GM18870 (cell line): ENCODE data around the gene MME.
A peak's percentile ranks its signal among the peaks of the same experiment; 100 is the strongest.

Experiments used
- ATAC-seq: cut with Tn5 transposase; IDR thresholded peaks from one replicate; pipeline ENCODE4 v1.9.1; 2021; ENCODE audit warnings: moderate library complexity; ENCODE audit not compliant: unreplicated experiment

Gene MME

DNA sequence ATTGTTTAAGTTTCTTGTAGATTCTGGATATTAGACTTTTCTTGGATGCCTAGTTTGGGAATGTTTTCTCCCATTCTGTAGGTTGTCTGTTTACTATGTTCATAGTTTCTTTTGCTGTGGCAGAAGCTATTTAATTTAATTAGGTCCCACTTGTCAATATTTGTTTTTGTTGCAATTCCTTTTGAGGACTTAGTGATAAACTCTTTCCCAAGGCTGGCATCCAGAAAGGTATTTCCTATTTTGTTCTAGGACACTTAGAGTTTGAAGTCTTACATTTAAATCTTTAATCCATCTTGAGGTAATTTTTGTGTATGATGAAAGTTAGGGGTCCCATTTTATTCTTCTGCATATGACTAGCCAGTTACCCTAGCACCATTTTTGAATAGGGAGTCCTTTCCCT lies 54.9 kb downstream of the MME start:
- no peak for ATAC-seq

DNA sequence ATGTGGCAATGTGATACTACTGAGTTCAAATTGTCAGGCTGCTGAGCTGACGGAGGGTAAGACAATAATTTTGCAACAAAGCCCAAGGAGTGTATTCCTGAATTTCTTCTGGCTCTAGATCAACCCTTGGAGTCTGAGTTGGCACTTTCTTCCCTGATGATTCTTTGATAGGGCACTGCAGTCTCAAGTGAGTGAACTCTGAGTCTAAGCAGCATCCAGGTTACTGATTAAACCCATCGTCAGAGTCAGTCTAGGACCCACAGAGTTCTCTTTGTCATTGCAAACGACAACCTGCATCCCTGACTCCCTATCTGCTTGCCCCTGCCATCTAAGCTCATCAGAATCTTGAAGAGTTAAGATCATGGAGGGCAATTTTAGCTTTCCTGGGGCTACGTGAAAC lies 58.6 kb downstream of the MME start:
- no peak for ATAC-seq

DNA sequence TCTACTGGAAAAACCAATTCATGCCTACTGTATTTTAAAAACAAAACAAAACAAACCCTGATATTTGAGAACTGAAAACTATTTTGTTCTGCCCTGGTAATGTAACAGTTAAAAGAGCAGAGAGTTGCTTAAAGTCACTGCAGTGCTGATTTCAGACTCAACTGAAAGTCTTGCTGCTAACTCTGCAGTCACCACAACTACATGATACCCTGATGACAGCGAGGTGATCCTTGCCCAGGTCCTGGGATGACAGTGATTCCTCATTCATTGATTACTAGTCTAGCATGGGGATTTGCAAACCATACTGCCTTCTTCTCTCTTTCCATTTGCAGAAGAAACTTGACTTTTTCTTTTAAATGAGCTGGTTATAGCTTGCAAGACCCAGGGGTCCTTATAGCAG lies 67.5 kb downstream of the MME start:
- ATAC-seq = no peak

DNA sequence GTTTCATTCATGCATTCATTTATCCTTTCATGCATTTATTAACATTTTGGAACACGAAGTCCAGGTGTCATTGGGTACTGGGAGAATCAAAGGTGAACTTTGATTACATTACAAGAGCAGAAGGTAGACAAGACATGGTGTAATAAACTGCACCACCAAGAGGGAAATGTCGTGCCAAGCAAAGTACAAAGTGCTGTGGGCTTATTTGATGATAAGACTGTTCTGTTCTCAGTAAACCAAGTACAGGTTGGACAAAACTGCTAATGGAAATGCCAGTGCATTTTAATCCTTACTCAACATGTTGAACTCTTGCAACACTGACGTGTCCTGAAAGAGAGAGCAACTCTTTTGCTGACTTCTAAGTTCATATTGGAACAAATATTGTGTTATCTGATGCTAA lies 69.4 kb downstream of the MME start:
- ATAC-seq = no peak

DNA sequence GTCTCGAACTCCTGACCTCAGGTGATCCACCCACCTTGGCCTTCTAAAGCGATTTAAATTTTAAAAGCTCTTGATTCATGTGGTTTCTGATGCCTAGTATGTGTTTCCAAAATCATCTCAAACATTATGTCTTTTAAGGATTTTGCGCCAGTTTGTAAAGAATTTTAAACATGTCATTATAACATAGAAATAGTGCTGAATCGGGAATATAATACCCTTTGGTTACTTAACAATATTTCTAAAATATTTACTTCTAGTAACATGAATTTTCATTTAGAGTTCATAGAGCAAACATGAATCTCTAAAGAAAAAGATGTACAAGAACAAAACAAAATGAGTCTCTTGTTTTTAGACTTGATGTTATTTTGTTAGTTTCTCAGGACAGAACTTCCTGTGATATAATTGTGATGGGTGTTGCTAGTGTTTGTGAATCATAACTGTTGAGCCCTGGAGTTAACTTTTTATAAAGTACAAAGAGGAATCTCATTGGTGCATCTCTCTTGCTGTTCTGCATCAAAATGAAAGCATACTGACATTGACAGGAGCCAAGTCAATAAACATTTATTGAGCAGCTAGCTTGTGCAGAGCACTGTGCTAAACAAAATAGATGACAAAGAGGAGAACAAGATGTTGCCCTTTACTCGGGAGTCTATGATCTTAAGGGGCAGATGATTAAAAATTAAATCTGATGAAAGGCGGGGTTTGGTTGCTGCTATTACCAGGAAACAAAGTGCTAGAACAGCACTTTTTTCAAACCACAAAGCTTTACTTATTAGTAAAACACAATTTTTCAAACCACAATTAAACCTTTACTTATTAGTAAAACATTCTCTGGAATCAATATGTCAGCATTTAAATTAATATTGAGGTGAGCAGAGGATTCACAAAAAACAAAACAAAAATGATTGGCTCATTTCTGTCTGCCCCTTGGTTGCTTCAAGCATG lies 73.4 kb downstream of the MME start:
- no peak for ATAC-seq

DNA sequence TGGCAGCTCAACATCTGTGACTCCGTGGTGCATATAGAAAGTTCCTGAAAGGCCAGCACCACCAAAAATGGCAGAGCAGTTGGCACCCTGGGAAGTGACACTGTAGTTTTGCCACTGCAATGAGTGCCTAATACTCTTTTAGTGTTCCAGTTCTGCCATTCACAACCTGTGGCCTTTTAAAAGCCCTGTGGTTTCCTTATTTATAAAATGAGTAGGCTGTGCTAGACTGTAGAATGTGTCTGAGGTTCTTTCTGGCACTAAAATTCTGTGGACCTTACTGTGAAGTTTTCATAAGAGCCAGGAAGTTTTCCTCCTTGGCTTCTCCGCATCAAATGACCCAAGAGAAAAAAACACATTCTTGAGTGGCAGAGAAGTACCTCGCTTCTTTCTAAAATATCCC lies 74.1 kb downstream of the MME start:
- no peak for ATAC-seq

DNA sequence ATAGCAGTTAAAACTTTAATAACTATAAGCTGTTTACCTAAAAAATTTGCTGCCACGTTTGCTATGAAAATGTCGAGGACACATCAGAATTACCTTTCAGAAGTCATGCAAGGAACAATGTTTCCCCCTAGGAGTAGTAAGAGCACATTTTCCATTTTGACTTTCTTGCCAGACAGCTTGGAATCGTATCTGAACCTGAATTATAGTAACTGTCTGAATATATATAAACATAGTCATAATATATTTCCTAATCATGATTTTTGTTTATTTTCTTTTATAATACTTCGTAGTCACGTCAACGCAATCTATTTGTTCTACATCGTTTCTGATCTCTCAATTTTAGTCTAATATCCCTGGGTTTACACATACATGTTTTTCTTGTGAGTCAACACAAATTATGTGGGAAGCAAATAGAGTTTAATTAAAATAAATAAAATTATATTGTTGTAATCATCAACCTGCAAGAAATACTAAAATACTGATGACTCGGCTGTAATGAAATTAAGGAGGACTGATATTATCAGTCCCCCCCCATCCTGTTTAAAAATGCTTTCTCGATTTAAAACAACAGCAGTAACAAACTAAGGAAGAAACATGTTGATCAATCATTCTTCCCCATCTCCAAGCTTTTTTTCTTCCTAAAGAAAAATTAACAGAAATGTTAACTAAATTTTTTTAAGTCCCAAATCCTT lies 78.4 kb downstream of the MME start:
- no peak for ATAC-seq

DNA sequence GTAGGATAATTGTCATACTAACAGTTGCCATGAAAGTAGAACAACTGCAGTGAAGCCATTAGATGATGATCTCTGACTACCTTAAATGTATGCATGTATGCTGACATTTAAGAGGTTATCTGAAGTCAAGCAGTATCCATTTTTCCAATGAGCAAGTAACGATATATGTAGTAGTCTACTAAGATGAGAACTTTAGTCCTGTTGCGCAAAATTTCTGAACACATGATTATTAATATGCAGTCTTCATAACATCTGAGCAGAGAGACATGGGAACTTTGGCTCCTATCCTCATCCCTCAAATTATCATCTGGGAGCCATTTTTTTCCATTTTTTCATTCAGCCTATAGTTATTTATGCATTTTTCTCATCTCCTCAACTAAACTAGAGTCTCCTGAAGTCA lies 79.2 kb downstream of the MME start:
- ATAC-seq = no peak

DNA sequence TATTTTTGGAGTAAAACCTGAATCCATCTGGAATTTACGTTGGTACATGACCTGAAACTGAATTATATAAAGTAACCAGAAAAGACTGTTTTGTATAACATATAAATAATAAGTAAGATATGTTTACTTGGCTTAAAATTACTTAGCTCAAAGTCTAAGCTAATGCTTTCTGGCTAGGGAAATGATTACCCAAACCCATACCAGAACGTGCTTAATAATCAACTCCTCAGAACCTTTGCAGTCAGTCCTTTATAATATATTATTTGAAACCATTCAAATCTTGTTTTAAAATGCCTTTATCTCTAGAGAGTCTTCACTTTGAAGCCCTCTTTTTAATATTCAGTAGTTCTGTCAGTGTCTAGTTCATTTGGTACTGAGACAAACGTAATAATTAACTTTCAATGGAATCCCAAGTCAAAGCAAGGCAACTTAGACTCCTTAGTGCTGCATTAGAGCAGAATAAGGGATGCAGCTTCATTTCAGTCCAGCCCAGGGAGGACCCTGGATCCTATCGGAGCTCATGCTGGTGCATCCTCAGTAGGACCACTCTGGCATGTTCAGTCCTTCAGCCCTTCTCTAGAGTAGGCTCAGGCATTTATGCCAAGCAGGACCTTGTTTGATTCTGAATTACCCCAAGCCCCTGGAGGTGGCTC lies 81.6 kb downstream of the MME start:
- ATAC-seq = no peak

DNA sequence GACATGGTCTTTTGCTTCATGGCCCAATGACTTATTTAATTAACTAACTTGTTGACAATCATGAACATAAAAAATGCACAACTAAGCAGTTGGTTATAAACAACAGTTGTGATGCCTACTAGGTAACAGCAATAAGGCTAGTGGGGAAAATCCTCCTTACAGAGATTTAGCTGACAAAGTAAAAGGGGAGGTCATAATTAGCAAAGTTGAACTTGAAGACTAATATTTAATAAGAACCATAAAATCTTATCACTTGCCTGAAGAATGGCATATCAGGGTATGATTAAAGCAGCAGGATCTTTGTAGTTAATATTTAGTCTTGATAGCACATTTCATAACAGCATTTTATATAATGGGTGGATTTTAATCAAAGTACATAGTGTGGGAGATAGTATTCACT lies 84.2 kb downstream of the MME start:
- ATAC-seq = no peak

DNA sequence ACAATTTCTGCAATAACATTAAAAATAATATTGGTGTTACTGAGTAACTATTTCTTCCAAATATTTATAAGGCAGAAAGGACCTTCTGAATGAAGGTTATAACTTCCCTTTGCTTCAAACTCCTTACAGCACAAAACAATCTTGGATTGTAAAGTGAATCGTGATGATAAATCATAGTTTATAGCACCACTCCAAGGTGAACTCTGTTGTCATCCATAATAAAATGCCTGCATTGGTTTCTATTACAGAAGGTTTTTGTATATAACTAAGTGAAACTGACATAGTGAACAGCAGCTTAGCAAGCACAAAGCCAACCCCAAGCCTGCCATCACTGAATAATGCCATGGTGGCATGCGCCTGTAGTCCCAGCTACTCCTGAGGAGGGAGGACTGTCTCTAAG lies 86.3 kb downstream of the MME start:
- ATAC-seq = no peak

DNA sequence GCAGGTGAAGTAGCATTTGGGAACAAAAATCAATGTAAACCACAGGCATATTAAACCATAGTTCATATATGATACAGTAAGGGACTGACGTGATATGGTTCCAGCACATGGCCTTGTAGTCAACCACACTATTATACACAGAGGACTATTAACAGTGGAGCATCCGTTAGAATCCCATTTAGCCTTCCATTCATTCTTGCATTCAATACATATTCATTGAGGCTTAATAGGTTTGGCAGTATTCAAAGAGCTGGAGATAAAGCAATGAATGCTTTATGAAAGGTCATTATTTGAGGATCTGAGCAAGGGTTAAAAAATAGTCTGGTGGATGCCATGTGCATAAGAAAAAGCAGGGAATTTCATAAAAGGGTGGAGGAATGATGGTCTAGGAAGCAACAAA lies 89.1 kb downstream of the MME start:
- no peak for ATAC-seq

DNA sequence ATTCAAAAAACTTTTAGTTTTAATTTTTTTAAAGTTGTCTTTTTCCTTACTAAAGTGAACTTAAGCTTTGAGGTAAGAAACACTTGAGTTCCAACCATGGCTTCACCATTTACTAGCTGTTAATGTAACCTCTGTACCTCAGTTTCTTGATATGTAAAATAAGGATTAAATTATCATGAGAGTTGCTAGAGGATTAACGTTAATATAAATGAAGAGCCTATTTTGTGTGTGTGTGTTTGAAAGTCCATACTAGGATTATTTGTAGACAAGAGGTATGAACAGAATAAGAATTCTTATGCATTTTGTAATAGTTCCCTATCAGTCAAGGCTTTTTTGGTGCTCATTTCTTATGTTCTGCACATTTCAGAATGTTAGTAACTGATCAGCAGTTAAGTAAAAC lies 93.7 kb downstream of the MME start:
- no peak for ATAC-seq

DNA sequence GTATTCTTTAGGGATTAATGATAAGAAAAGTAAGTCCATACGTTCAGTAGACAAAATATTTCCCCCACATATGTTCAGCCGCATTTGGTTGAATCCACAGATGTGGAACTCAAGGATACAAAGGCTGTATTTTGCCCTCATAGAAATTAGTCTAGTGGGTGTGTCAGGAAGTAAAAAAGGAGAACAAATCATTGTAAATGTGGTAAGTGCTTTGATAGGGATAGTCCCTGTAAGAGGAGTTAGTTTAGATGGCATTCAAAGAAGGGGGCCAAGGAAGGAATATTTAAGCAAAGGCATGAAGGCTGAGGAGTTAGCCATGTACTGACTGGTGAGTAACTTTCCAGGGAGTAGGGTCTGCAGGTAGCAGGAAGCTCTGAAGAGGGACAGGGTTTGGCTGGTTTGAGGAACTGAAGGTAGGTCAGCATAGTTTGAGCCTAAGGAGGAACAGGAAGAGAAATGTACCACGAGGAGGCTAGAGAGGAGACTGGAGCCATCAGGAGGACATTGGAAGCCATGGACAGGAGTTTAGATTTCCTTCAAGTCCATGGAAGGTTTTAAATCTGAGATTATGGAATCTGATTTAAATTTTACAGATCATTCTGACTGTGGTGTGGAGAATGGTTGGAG lies 98.8 kb downstream of the MME start:
- no peak for ATAC-seq

DNA sequence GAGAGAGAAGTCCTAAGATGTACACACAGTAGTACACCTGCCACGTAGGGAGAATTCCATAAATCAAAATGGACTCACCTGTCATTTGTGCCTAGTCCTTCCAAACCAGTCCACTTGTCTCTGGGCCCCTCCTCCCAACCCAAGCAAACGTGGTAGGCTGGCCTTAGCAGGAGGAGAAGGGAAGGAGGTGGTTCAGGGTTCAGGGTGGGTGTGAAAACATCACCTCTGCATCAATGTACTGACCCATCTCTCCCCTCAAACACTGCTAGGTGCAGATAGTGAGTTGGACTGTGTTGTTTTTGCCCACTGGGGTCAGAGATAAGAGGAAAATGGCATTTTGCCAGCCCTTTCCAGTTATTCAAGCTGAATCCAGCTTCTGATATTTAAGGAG lies 99.3 kb downstream of the MME start:
- no peak for ATAC-seq

DNA sequence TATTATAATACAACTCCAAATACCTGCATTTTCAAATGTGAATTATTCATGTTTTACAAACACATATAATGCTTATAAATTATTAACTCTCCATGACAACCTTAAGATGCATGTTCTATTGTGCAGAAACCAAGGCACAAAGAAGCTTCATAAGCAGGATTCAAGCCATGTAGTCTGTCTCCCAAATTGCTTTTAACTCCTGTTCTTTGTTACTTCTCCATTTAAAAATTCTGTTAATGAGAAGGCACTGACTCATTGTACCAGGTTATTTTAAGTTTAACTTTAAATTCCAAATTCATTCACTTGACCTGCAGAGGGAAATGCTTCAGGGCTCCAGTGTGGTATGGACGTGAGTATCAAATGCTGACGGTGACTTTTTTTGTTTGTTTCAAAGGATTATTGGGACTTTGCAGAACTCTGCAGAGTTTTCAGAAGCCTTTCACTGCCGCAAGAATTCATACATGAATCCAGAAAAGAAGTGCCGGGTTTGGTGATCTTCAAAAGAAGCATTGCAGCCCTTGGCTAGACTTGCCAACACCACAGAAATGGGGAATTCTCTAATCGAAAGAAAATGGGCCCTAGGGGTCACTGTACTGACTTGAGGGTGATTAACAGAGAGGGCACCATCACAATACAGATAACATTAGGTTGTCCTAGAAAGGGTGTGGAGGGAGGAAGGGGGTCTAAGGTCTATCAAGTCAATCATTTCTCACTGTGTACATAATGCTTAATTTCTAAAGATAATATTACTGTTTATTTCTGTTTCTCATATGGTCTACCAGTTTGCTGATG lies 100.0 kb downstream of the MME start:
- no peak for ATAC-seq

DNA sequence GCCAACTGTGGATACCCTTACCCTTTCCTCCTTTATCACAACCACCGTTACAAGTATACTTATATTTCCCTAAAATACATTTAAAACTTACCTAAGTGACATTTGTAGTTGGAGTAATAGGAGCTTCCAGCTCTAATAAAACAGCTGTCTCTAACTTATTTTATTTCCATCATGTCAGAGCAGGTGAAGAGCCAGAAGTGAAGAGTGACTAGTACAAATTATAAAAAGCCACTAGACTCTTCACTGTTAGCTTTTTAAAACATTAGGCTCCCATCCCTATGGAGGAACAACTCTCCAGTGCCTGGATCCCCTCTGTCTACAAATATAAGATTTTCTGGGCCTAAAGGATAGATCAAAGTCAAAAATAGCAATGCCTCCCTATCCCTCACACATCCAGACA lies 102.3 kb downstream of the MME start:
- no peak for ATAC-seq

DNA sequence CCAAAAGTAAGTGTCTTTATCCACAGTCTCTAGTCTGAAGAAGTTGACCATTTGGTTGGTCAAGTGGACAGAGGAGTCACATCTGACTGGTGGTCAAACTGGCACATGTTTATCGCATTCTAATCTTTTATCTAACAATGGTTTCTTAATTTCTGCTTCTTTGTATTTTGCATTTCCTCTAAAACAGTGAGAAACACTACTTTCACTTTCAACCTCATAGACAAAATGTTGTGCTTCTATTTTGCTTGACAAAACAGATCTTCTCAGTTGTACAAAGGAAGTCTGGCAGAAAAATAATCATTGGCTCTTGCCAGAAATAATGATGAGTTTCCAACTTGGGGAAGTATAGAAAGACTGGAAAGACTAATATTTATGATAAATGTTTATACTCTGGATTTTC lies 103.9 kb downstream of the MME start:
- ATAC-seq = peak; percentile 70

DNA sequence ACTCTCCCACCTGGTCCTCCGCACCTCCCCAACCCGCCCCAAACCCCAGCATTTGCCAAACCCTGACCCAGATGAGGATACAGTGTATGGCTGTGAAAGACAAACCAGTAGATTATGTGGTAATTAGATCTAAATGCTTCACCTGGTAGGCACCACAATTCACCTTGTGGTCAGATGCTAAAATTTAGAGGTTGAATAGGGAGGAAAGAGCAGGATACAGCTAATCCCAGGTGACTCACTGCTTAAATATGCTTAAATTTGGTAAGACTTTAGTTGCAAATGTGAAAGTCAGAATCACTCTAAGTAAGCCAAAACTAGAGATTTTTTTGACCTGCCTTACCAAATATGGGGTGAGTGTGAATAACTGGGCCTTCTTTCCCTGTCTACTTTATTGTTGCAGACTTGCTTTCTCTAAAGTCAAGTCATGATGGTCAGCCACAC lies 105.5 kb downstream of the MME start:
- ATAC-seq = no peak

DNA sequence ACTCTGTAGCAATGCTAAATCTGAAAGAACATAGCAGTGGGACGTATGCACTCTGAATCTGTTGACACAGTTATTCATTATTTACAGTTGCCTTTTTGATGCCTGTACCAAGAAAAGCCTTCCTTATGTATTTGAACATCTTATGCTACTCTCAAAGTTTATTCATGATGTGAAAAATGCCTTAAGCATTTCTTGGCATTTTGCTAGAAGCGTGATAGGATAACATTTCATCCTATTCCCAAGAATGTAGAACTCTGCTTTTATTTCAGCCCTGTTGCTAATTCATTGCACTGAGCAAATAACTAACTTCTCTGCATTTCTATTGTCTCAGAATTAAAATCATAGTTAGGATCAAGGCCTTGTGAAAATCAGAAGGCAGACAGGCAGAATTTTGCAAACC lies 107.9 kb downstream of the MME start:
- no peak for ATAC-seq

DNA sequence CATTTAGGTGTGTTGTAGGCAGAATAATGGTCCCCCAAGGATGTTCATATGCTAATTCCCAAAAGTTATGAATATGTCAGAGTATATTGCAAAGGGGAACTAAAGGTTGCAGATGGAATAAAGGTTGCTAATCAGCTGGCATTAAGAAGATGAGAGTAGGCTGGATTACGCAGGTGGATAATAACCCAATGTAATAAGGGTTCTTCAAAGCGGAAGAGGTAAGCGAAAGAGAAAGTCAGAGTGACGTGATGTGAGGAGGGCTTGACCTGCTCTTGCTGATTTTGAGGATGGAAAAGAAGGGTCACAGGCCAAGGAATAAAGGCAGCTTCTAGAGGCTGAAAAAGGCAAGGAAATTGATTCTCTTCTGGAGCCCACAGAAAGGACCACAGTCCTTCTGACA lies 109.4 kb downstream of the MME start:
- no peak for ATAC-seq
